HEK293T (cell line): ENCODE measurements around the gene TBRG4.

Experiments
- CTCF ChIA-PET: fragments of 350-600 bp; formaldehyde crosslinking; extraction: SDS; loops from one replicate; lab custom pipeline; 2021; ENCODE audit warnings: antibody characterized with exemption, inconsistent platforms; lab: Yijun Ruan, JAX
- POLR2A ChIA-PET: fragments of 350-600 bp; formaldehyde crosslinking; extraction: SDS; loops from one replicate; lab custom pipeline; 2020; ENCODE audit warnings: antibody characterized with exemption, inconsistent platforms; lab: Yijun Ruan, JAX
- DNase-seq: peaks from one replicate; pipeline ENCODE4 v3.0.0; 2012; ENCODE audit warnings: mixed read lengths; ENCODE audit errors: extremely low spot score
- ARNT ChIP-seq: fragments of 450-650 bp; IDR thresholded peaks from 2 replicates; pipeline ENCODE4 v1.6.1; 2017; ENCODE audit warnings: mild to moderate bottlenecking
- BHLHE40 ChIP-seq: fragments of 450-650 bp; IDR thresholded peaks from 2 replicates; pipeline ENCODE4 v1.6.1; 2016; ENCODE audit warnings: mild to moderate bottlenecking, moderate library complexity, borderline replicate concordance
- CTBP1 ChIP-seq: fragments of 450-650 bp; IDR thresholded peaks from 2 replicates; pipeline ENCODE4 v1.6.1; 2016; ENCODE audit warnings: borderline replicate concordance
- ELF4 ChIP-seq: fragments of 450-650 bp; IDR thresholded peaks from 2 replicates; pipeline ENCODE4 v1.6.1; 2017; ENCODE audit warnings: antibody characterized with exemption
- FOXA1 ChIP-seq: fragments of 450-650 bp; IDR thresholded peaks from 2 replicates; pipeline ENCODE4 v1.6.1; 2016; ENCODE audit warnings: mild to moderate bottlenecking
- FOXK2 ChIP-seq: fragments of 450-650 bp; IDR thresholded peaks from 2 replicates; pipeline ENCODE4 v1.6.1; 2016; ENCODE audit warnings: mild to moderate bottlenecking
- FOXM1 ChIP-seq: fragments of 450-650 bp; IDR thresholded peaks from 2 replicates; pipeline ENCODE4 v1.6.1; 2017; ENCODE audit warnings: mild to moderate bottlenecking, borderline replicate concordance
- HDGF ChIP-seq: fragments of 450-650 bp; IDR thresholded peaks from 2 replicates; pipeline ENCODE4 v1.6.1; 2017; ENCODE audit warnings: antibody characterized with exemption, borderline replicate concordance
- L3MBTL2 ChIP-seq: fragments of 450-650 bp; conservative IDR thresholded peaks from 2 replicates; pipeline ENCODE4 v1.6.1; 2016; ENCODE audit warnings: mild to moderate bottlenecking
- LEF1 ChIP-seq: fragments of 450-650 bp; IDR thresholded peaks from 2 replicates; pipeline ENCODE4 v1.6.1; 2017; ENCODE audit warnings: mild to moderate bottlenecking, borderline replicate concordance
- NFRKB ChIP-seq: fragments of 450-650 bp; IDR thresholded peaks from 2 replicates; pipeline ENCODE4 v1.6.1; 2016; ENCODE audit warnings: mild to moderate bottlenecking, moderate library complexity
- SP1 ChIP-seq: fragments of 450-650 bp; IDR thresholded peaks from 2 replicates; pipeline ENCODE4 v1.6.1; 2017
- SUZ12 ChIP-seq: fragments of 450-650 bp; IDR thresholded peaks from 2 replicates; pipeline ENCODE4 v1.6.1; 2016; ENCODE audit warnings: mild to moderate bottlenecking
- TARDBP ChIP-seq: fragments of 450-650 bp; IDR thresholded peaks from 2 replicates; pipeline ENCODE4 v1.6.1; 2016
- ZNF384 ChIP-seq: fragments of 450-650 bp; IDR thresholded peaks from 2 replicates; pipeline ENCODE4 v1.6.1; 2016
- TF ChIP-seq, protein P1 (sequence below): fragments of 450-650 bp; IDR thresholded peaks from 2 replicates; pipeline ENCODE4 v1.6.1; 2016

Gene TBRG4

DNA sequence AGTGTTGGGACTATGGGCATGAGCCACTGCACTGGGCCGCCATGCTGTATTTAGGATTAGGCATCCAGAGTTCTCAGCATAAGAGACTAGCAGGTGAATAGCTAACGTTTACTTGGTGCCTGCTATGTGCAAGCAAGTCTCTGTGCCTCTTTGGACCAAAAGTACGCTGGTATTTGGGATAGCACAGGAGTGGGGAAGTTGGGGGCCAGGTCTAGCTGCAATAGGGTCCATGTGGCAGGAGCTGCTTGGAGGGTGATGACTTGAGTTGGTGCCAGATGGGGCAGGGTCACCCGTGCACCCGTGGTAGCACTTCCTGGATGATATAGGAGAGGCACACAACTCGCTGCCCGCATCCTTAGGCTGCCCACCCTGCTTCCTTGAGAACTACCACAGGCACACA, 45.1 kb downstream of the TBRG4 start:
- CTCF ChIA-PET, result no interaction called here
- POLR2A ChIA-PET, result no interaction called here
- no peak for TF ChIP-seq SUZ12
- no peak for TF ChIP-seq CTBP1
- no peak for TF ChIP-seq ZNF384
- TF ChIP-seq LEF1, result no peak
- TF ChIP-seq HDGF, result no peak
- TF ChIP-seq BHLHE40, result no peak
- TF ChIP-seq ARNT, result no peak
- no peak for TF ChIP-seq FOXA1
- TF ChIP-seq SP1, result no peak
- no peak for TF ChIP-seq NFRKB
- no peak for TF ChIP-seq FOXM1
- no peak for TF ChIP-seq TARDBP
- TF ChIP-seq L3MBTL2, result no peak
- TF ChIP-seq, protein P1, sequence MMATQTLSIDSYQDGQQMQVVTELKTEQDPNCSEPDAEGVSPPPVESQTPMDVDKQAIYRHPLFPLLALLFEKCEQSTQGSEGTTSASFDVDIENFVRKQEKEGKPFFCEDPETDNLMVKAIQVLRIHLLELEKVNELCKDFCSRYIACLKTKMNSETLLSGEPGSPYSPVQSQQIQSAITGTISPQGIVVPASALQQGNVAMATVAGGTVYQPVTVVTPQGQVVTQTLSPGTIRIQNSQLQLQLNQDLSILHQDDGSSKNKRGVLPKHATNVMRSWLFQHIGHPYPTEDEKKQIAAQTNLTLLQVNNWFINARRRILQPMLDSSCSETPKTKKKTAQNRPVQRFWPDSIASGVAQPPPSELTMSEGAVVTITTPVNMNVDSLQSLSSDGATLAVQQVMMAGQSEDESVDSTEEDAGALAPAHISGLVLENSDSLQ, result no peak
- TF ChIP-seq FOXK2, result no peak
- no peak for DNase-seq

DNA sequence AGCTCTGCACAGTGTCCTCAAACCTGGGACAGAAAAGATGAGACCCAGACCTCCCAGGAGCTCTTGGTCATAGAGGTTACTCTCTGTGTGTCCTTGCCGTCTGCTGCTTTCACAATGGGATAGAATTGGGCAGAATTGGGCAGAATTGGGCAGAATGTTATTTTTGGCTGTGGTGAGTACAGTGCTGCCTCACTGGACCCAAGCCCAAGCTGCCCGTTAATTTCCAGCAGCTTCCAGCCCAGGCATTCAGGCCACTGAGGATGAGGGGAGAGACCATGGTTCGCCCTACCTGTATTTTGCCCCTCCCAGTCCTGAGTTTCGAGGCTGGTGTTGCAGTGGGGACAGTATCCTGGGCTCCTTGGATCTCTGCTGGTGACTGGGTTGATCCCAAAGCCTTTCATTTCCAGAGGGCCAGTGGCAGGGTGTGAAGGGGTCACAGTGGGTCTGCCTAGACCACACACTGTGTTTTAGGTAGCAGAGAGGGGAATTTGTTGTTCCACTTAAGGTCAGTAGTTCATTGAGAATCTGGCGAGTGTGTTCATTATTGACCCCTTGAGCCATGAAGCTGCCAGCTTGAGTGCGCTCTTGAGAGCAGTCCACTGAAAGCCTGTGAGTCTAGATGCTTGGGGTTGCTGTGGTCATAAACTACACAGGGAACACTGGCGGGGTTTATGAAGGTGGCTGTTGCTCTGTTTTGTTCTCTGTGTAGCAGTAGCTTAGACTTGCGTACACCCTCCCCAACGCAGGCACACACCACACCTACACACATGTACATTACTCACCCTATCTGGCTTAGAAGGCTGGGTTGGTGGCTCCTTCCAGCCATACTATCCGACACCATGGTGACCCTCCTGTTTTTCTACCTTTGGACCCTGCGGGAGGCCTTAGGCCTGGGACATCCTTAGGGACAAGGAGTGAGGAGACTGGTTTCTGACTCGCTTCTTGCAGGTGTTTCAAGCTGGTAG, 46.2 kb downstream of the TBRG4 start:
- ChIA-PET POLR2A (no interaction called here), CTCF (no interaction called here)
- peak; percentile 3 for DNase-seq
- TF ChIP-seq ARNT (no peak), ZNF384 (no peak), SUZ12 (no peak), BHLHE40 (no peak), ELF4 (no peak), NFRKB (no peak), FOXK2 (no peak), LEF1 (no peak), L3MBTL2 (no peak), CTBP1 (no peak), HDGF (no peak), FOXA1 (no peak), SP1 (no peak), FOXM1 (no peak), TARDBP (no peak)
- TF ChIP-seq, protein P1, result no peak

DNA sequence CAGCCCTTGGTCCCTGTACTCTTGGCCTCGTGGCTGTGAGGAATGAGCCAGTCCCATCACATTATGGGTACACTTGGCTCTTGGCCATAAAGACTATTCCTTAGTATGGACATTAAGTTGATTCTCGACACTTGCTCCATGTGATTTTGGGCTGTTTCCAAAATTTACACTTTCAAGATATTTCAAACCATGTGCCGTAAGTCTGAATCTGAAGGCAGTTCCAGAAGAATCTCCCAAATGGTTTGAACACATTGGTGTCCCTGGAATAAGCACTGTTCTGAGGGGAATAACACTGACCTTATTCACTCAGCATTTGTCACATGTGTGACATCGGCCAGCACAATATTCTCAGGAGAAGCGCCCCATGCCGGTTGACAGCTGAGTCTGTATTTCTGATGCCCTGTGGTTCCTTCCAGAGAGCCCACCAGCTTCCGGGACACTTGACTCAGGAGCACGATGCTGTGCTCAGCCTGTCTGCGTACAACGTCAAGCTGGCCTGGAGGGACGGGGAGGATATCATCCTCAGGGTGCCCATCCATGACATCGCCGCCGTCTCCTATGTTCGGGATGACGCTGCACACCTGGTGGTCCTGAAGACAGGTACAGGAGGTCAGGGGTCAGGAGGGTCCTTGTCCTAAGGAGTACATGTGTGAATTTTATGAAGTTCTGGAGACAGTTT, 47.3 kb downstream of the TBRG4 start:
- POLR2A ChIA-PET, result no interaction called here
- CTCF ChIA-PET, result no interaction called here
- DNase-seq, result peak; percentile 1
- TF ChIP-seq BHLHE40 (no peak), LEF1 (no peak), TARDBP (no peak), FOXA1 (no peak), ZNF384 (no peak)

DNA sequence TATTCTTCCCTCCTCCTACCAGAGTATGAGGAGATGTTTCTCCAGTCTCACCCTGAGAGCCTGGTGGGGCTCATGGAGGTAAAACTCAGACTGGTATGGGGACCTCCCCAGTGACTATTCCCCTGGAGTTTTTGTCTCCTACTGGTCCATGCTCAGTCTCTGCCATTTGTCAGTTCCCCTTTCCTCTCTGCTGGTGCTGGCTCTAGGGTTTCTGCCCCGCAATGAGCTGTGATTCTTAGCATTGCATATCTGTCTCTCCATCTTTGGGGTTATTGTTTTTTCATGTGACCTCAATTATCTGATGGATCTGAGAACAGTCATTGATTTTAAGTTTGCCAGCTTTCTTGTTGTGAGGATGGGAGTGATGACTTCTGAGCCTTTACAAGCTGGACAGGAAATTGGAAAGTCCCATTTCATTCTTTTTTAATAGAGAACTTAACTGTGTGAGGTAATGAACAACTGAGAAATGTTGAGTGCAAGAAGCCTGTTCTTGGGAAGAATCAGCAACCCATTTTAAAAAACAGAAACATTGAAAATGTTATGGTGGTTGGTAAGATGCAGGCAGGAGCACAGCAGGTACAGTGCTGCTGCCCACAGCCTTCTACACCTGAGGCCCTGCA, 49.6 kb downstream of the TBRG4 start:
- ChIA-PET CTCF (no interaction called here), POLR2A (no interaction called here)
- no peak for DNase-seq
- TF ChIP-seq FOXA1, result no peak
- TF ChIP-seq ZNF384, result no peak
- no peak for TF ChIP-seq TARDBP
- no peak for TF ChIP-seq L3MBTL2
- no peak for TF ChIP-seq ARNT
- TF ChIP-seq BHLHE40, result no peak
- no peak for TF ChIP-seq LEF1
- TF ChIP-seq SP1, result no peak
- TF ChIP-seq SUZ12, result no peak
- TF ChIP-seq HDGF, result no peak
- TF ChIP-seq CTBP1, result no peak
- TF ChIP-seq FOXM1, result no peak
- TF ChIP-seq FOXK2, result no peak
- TF ChIP-seq ELF4, result no peak
- TF ChIP-seq, protein P1, result no peak
- no peak for TF ChIP-seq NFRKB

DNA sequence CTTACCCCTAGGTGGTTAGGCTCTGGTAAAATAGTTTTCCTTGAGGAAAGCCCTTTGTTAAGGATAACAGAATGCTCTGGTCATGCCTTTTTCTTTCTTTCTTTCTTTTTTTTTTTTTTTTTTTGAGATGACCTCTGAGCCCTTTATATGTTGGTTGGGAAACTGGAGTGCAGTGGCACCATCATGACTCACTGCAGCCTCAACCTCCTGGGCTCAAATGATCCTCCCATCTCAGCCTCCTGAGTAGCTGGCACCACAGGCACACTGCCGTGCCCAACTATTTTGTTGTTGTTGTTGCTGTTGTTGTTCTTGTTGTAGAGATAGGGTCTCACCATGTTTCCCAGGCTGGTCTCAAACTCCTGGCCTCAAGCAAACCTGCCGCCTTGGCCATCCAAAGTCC, 50.1 kb downstream of the TBRG4 start:
- ChIA-PET CTCF (no interaction called here), POLR2A (no interaction called here)
- DNase-seq, result no peak

More for the DNA sequence above, 50.1 kb downstream of the TBRG4 start:
- no peak for TF ChIP-seq LEF1
- TF ChIP-seq ELF4, result no peak
- no peak for TF ChIP-seq ARNT
- TF ChIP-seq CTBP1, result no peak
- no peak for TF ChIP-seq SUZ12
- no peak for TF ChIP-seq FOXM1
- TF ChIP-seq L3MBTL2, result no peak
- TF ChIP-seq FOXK2, result no peak
- TF ChIP-seq BHLHE40, result no peak
